ENCODE measurements around the gene IFNG-AS1. TPM values are rescaled to one million over a fixed set of nuclear protein-coding genes. Genes with fewer than 3 reads are reported as not detected.
A peak's percentile ranks its signal among the peaks of the same experiment; 100 is the strongest.

Gene IFNG-AS1
- total and polyA plus RNA-seq, 2 experiments from 2014 or later = not detected

GRCh38 chr12:68001486-68002466, 12.5 kb downstream of the IFNG-AS1 start:
- Histone ChIP-seq H3K4me1 (ENCODE audit: insufficient read depth) (no peaks in the 10 kb centered on the region), H3K9me3 (ENCODE audit: low read depth) (no peaks in the 10 kb centered on the region), H3K9ac (no peak overlapping the region), H3K9me2 (ENCODE audit: insufficient read depth) (no peaks in the 10 kb centered on the region), H3K27ac (no peak overlapping the region), H3K79me2 (ENCODE audit: insufficient read depth) (no peaks in the 10 kb centered on the region), H2AFZ (no peak overlapping the region), H3F3A (ENCODE audit: insufficient read depth) (no peaks in the 10 kb centered on the region), H3K4me3 (no peak overlapping the region), H3K36me3 (ENCODE audit: low read depth) (no peaks in the 10 kb centered on the region), H4K20me1 (ENCODE audit: insufficient read depth) (no peaks in the 10 kb centered on the region), H3K27me3 (replicated peaks; ENCODE audit: insufficient read depth) (no peaks in the 10 kb centered on the region), H3K4me2 (ENCODE audit: unreplicated experiment) (no peak overlapping the region)
- in situ Hi-C loops (cut with MboI) = no loop called here
- 72 to 73% methylated on average over 11 of the region's 11 CpGs for WGBS, 2 experiments (ENCODE audit: low coverage in 1 of 2, low lambda C conversion rate in 2 of 2, missing lambda C conversion rate in 2 of 2)
- no peak for TF ChIP-seq EZH2 (IDR thresholded peaks at IDR 0.05; ENCODE audit: insufficient read depth, poor library complexity, severe bottlenecking)
- no peak for TF ChIP-seq EZH2phosphoT487 (IDR thresholded peaks at IDR 0.05; ENCODE audit: insufficient read depth, low read depth)
- peak; percentile 56 for DNase-seq

GRCh38 chr12:68003777-68004176, 14.5 kb downstream of the IFNG-AS1 start:
- Histone ChIP-seq H3K79me2 (ENCODE audit: insufficient read depth) (no peaks in the 10 kb centered on the region), H3K9me3 (ENCODE audit: low read depth) (no peaks in the 10 kb centered on the region), H3K27ac (no peak overlapping the region), H3K9ac (no peak overlapping the region), H3K4me1 (ENCODE audit: insufficient read depth) (peaks cover 12% of the 10 kb centered on the region), H3K4me3 (no peak overlapping the region), H3K9me2 (ENCODE audit: insufficient read depth) (no peaks in the 10 kb centered on the region), H4K20me1 (ENCODE audit: insufficient read depth) (no peaks in the 10 kb centered on the region), H3K36me3 (ENCODE audit: low read depth) (no peaks in the 10 kb centered on the region), H2AFZ (no peak overlapping the region), H3F3A (ENCODE audit: insufficient read depth) (0 out of 2 replicates have a peak, but pooled peaks cover 8% of the 10 kb centered on the region), H3K4me2 (ENCODE audit: unreplicated experiment) (no peak overlapping the region), H3K27me3 (replicated peaks; ENCODE audit: insufficient read depth) (no peaks in the 10 kb centered on the region)
- TF ChIP-seq EZH2 (IDR thresholded peaks at IDR 0.05; ENCODE audit: insufficient read depth, poor library complexity, severe bottlenecking) = no peak
- no peak for TF ChIP-seq EZH2phosphoT487 (IDR thresholded peaks at IDR 0.05; ENCODE audit: insufficient read depth, low read depth)
- WGBS, 2 experiments (ENCODE audit: low coverage in 1 of 2, low lambda C conversion rate in 2 of 2, missing lambda C conversion rate in 2 of 2) = 76 to 83% methylated on average over 8 of the region's 8 CpGs
- in situ Hi-C loops (cut with MboI) = no loop called here
- DNase-seq = no peak

GRCh38 chr12:68007033-68007432, 17.8 kb downstream of the IFNG-AS1 start:
- in situ Hi-C loops (cut with MboI) = no loop called here
- H3K27ac ChIP-seq = peak overlapping the region; percentile 54
- no peaks in the 10 kb centered on the region for H3K27me3 ChIP-seq (replicated peaks; ENCODE audit: insufficient read depth)
- peak; percentile 39 for DNase-seq
- H3K4me3 ChIP-seq = no peak overlapping the region
- peak overlapping the region; percentile 46 for H2AFZ ChIP-seq
- H3K9me3 ChIP-seq (ENCODE audit: low read depth) = no peaks in the 10 kb centered on the region
- H3K79me2 ChIP-seq (ENCODE audit: insufficient read depth) = no peaks in the 10 kb centered on the region
- H4K20me1 ChIP-seq (ENCODE audit: insufficient read depth) = no peaks in the 10 kb centered on the region
- H3K36me3 ChIP-seq (ENCODE audit: low read depth) = no peaks in the 10 kb centered on the region
- 13 to 17% methylated on average over 1 of the region's 1 CpG for WGBS, 2 experiments (ENCODE audit: low coverage in 1 of 2, low lambda C conversion rate in 2 of 2, missing lambda C conversion rate in 2 of 2)
- H3K9ac ChIP-seq = no peak overlapping the region
- H3K4me2 ChIP-seq (ENCODE audit: unreplicated experiment) = peak overlapping the region; percentile 33
- peaks cover 20% of the 10 kb centered on the region for H3K4me1 ChIP-seq (ENCODE audit: insufficient read depth)
- no peak for TF ChIP-seq EZH2 (IDR thresholded peaks at IDR 0.05; ENCODE audit: insufficient read depth, poor library complexity, severe bottlenecking)
- no peak for TF ChIP-seq EZH2phosphoT487 (IDR thresholded peaks at IDR 0.05; ENCODE audit: insufficient read depth, low read depth)
- no peaks in the 10 kb centered on the region for H3K9me2 ChIP-seq (ENCODE audit: insufficient read depth)
- H3F3A ChIP-seq (ENCODE audit: insufficient read depth) = 0 out of 2 replicates have a peak, but pooled peaks cover 10% of the 10 kb centered on the region

DNA sequence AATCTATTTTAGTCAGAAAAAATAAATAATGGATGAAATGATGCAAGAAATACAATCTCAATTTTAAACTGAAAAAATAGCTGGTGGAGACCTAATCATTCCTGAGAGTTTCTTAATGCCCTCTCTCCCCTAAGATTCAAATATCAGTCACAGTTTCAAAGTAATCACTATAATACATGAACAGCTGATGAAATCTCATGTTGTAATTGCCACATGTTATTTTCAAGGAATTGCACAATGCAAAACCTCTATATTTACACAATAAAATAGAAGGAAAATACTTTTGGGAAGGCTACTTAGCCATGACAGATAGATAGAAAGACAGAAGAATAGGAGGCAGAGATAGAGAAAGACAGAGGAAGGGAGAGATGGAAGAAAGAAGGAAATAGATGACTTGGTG, 18.2 kb downstream of the IFNG-AS1 start:
- no peaks in the 10 kb centered on the region for H3K79me2 ChIP-seq (ENCODE audit: insufficient read depth)
- no peak overlapping the region for H3K4me3 ChIP-seq
- no peaks in the 10 kb centered on the region for H3K9me3 ChIP-seq (ENCODE audit: low read depth)
- H3K27me3 ChIP-seq (replicated peaks; ENCODE audit: insufficient read depth) = no peaks in the 10 kb centered on the region
- TF ChIP-seq EZH2 (IDR thresholded peaks at IDR 0.05; ENCODE audit: insufficient read depth, poor library complexity, severe bottlenecking) (no peak), EZH2phosphoT487 (IDR thresholded peaks at IDR 0.05; ENCODE audit: insufficient read depth, low read depth) (no peak)
- no peaks in the 10 kb centered on the region for H3K36me3 ChIP-seq (ENCODE audit: low read depth)
- H3K27ac ChIP-seq = peak overlapping the region; percentile 54
- H3K9ac ChIP-seq = no peak overlapping the region
- no peaks in the 10 kb centered on the region for H3K9me2 ChIP-seq (ENCODE audit: insufficient read depth)
- in situ Hi-C loops (cut with MboI) = no loop called here
- H3K4me1 ChIP-seq (ENCODE audit: insufficient read depth) = peaks cover 24% of the 10 kb centered on the region
- H3K4me2 ChIP-seq (ENCODE audit: unreplicated experiment) = peak overlapping the region; percentile 33
- no peaks in the 10 kb centered on the region for H4K20me1 ChIP-seq (ENCODE audit: insufficient read depth)
- 0 out of 2 replicates have a peak, but pooled peaks cover 13% of the 10 kb centered on the region for H3F3A ChIP-seq (ENCODE audit: insufficient read depth)
- H2AFZ ChIP-seq = peak overlapping the region; percentile 46
- DNase-seq = peak; percentile 55

Data from GM23248 (cell line).